EH (cell line): ENCODE results near the gene DDX31.

ENCODE experiments used
- DNase-seq: peaks from one replicate; pipeline ENCODE4 v3.0.0-alpha.2; 2015; ENCODE audit warnings: low read depth

Gene DDX31

DNA sequence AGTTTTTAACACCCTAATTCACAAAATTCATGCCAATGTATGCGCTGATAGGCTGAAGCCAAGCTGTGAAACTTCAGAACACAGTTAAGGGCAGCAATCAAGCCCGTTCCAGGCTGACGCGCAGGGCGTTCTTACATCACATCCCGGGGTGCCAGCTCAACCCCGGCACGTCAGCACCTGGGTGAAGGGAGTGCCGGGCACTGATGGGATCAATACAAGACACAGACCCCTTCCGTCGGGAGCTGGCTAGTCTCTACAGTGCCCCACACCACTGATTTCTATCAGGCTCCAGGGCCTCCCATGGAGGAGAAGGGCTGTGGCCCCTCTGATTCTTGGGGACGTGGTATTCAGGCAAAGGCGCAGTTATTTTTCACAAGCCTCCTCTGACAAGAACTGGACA, 75.4 kb downstream of the DDX31 start:
- DNase-seq = no peak

DNA sequence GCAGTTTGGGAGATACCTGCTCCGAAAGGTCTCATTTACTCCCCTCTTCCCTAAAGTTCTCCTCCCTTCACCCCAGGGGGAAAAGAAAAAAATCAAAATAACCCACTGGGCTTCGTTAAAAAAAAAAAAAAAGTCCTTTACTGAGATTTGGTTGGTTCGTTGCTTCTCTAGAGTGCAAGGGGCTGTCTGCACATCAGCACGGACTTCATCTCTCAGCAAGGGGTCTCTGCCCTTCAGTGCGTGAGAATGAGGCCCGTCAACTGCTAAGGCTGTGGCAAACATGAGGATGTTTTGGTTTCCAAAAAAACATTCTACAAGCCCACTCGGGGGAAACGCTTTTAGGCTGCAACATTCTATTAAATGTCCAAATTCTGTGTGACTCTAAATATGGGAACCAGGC, 77.3 kb downstream of the DDX31 start:
- DNase-seq = no peak

DNA sequence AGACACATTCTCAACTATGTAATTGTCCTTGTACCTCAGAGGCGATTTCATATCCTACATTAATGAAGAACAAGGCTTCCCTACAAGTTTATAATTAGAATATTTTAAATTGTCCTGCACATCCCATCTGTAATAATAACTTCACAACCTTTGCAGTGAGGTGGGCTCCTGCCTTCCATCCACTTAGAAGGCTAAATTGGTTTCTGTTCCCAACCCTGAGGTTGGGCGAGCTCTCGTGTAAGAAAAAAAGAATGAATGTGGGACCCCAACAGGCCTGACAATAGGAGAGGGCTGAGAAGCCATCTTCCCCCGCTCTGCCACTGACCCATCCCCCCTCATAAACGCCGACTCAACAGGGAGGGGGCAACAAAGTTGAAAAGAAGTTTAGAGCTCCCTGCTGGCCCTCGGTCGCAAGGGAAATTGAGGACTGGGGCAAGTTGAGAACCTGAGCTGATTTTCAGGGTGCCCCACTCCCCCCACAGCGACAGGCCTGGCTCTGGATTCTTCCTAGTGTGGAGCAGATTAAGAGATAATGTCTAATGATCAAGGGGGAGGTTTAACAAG, 78.0 kb downstream of the DDX31 start:
- no peak for DNase-seq

DNA sequence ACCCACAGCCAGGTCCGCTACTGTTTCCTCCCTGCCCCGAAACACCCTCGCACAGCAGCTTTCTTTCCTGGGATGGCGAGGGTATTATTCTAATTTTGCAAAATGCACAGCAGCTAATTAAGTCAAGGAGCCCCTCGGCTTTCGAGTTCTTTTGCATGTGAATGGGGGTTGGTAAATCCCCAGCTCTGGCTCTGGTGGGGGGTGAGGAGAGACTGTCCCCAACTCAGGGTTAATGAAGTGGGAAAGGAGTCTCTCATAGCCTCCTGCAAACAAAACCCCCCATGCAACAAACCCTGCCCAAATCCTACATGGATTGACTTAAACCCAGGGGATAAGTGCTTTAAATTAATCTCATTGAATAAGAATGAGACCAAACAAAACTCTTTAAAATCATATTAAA, 78.5 kb downstream of the DDX31 start:
- DNase-seq = no peak

DNA sequence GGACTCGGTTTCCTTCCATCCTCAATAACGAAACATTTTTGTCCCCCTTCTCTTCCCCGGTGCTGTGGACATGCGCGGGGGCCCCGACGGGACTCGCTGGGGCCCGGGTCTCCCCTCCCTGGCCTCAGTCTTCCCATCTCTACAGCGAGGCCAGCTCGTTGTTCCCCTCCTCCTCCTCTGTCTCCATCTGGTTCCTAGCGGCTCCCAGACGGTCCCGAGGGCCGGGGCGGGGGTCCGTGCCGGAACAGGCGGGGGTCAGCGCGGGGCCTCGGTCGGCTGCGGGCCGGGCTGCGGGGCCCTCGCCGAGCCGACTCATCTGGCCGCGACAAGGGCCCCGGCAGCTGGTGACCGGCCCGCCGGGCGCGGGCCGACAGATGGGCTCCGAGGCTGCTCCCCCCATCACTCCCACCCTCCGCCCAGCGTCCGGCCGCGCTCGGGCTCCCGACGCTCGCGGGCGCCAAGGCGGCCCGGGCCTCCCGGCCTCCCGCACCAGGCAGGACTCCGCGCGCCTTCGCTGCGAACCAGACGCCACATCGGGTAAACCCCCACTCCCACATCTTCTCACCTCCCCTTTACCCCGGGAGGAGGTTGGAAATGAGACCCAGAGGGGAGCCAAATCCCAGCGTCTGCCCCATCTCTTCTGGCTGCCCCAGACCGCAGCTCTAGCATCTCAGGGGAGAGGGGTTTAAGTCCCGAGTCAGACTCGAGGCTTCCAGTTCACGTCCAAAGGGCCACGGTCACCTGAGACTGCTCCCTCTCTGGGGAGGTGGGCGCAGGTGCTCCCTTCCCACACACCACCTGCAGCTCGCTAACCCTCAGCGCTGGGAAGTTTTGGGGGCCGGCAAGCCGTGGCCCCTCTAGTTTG, 79.2 kb downstream of the DDX31 start:
- DNase-seq = no peak

DNA sequence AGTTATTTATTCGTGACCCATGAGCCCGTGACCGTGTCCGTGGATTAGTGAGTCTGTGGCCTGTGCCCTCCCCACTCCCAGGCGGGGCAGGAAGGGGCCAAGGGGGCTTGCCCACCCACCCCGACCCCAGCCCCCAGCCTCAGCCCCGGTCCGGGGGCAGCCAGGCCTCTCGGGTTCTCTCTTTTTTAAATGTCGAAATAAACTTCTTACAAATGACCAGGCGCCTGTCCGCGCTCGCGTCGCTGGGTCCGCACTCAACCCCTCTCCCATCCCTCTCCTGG, 79.8 kb downstream of the DDX31 start:
- no peak for DNase-seq

DNA sequence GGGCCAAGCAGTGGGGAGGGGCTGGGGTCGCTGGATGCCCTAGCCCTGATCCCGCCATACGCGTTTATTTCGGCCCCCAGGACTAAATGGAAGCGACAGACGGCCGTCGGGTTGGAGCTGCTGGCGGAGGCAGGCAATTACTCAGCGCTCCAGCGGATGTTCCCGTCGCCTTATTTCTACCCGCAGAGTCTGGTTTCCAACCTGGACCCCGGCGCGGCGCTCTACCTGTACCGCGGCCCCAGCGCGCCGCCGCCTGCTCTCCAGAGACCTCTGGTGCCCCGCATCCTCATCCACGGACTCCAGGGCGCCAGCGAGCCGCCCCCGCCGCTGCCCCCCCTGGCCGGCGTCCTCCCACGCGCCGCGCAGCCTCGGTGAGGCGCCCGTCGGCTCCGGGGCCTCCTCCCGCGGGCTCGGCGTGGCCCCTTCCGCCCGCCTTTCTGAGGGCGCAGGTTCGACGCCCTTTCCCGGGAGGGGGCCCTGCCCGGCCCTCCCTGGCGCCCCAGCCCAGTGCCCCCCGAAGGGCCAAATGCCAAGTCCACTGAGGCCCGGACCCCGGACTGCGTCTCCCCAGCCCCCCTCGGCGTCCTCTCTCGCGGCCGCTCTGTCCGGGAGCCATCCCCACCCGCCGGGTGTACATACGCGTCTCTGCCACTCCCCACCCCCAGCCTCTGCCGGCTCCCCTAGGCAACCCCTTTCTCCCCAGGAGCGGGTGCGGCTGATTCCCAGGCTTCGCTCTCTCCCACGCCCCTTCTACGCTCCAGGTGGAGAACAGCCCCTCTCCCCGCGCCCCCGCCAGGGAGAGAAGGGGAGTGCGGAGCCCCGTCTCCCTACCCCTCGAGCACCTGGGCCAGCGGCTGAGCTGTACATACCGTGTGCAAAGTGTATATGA, 80.4 kb downstream of the DDX31 start:
- DNase-seq = no peak

DNA sequence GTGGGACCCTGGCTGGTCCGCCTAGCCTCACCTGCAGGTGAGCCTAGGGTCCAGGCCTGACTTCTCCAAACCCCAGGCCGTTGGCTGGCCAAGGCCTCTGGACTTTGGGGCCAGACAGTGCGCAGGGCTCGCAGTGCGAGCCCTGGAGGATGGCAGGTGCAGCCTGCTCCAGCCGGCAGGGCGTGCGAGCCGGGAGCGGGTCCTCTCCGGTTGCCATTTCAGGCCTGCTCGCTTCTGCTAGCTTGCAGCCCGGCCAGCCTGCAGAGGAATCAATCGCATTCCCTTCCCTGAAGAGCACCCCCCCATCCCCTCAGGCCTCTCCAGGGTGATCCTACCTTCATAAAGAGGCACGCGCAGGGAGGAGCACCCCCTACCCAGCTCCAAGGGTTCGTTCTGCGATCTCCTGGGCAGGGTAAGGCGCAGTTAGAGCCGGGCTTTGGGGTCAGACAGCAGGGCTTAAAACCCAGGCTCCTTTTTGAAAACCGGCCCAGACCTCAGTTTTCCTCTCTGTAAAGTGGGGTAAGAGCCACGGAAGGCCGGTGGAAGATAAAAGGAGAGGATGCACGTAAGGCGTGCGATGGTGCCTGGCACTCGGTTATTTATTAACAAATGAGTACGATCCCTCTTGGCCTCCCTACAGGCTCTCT, 81.2 kb downstream of the DDX31 start:
- DNase-seq = no peak

DNA sequence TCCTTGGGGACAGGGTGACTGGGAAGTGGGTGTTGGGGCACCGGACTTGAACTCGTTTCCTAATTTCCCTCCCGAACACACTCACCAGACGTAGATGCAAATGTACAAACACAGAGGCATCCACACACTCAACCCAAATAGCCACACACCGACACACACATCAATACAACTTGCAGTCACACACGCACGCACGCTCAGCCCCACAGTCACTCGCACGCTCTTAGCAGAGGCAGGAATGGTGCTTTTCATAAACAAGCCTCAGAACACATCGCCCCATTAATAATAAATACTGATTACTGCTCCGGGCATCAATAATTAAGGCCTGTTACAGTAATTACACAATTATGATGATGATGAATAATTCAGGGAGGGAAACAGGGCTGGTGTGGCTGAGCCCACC, 81.7 kb downstream of the DDX31 start:
- DNase-seq = no peak

DNA sequence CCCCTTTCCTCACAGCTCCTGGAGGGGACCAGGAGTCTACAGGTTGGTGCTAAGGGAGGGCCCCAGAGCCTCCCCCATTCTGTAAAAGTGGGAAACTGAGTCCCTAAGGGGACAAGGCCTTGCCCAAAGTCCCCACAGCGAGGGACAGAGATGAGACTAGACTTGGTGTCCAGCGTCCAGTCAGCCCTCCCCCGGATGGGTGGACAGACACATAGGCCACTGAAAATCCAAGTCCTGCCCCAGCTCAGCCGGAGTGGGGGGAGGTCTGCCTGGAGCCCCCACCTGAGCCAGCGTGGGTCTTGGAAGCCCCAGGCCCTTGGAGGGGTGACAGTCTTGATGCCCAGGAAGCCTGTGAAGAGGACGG, 82.2 kb downstream of the DDX31 start:
- no peak for DNase-seq

DNA sequence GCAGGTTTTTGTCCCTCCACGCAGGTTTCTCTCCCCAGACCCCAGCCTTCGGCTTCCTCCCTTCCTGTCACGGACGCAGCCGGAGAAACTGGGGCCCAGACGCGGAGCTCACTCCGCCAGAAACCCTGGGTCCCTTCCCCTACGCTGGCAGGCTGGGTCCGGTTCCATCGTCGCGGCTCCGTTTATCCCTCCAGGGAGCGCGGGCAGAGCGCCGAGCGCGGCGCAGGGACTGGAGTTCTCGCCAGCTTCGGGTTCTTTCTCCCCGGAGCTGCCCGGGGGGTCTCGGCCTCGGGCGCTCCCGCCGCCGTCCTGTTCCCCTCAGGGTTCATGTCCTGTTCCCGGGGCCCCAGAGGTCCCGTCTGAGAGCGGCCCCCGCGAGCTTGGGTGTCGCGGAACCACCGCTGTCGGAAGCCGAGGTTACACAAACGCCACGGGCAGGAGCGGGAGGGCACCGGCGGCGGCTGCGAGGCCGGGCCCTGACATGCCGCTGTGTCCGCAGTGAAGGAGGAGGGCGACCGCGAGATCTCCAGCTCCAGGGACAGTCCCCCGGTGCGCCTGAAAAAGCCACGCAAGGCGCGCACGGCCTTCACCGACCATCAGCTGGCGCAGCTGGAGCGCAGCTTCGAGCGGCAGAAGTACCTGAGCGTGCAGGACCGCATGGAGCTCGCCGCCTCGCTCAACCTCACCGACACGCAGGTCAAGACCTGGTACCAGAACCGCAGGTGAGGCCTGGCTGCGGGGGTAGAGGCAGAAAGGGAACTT, 82.8 kb downstream of the DDX31 start:
- no peak for DNase-seq

DNA sequence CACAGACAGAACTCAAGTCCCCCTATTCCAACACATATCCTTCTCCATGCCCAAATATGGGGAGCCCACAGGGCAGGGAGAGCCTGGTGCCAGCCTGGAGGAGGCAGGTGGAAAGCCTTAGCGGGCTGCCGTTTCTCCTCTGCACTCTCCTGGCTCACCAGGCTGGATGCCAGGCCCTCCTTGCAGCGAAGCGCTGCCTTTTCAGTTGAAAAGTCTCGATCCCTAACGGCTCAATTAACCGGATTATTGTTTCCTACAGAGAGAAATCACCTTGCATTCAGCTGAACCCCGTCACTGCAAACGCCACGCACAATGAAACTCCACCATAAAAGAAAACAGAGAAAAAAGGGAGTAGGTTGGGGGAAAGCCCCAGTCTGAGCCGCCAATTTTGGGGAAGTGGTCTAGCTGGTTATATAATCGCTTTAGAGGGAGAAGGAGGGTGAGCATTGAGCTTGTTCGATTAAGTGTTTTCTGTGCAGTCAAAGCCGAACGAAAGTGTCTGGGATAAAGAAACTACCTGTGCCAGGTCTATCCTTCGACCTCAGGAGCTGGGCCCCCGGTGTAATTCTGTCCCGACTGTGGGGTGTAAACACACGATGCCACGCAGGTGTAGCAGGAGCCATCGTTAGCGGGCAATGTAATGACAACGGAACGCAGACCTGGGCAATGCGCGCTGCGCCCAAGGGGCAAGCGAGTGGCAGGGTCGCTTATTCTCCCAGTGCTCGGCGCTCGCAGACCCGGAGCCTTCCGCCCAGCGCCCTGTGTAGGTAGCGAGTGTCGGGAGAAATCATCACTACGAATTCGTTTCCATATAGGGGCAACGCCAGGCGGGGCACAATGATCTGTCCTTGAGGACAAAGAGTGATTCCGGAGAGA, 83.6 kb downstream of the DDX31 start:
- no peak for DNase-seq

DNA sequence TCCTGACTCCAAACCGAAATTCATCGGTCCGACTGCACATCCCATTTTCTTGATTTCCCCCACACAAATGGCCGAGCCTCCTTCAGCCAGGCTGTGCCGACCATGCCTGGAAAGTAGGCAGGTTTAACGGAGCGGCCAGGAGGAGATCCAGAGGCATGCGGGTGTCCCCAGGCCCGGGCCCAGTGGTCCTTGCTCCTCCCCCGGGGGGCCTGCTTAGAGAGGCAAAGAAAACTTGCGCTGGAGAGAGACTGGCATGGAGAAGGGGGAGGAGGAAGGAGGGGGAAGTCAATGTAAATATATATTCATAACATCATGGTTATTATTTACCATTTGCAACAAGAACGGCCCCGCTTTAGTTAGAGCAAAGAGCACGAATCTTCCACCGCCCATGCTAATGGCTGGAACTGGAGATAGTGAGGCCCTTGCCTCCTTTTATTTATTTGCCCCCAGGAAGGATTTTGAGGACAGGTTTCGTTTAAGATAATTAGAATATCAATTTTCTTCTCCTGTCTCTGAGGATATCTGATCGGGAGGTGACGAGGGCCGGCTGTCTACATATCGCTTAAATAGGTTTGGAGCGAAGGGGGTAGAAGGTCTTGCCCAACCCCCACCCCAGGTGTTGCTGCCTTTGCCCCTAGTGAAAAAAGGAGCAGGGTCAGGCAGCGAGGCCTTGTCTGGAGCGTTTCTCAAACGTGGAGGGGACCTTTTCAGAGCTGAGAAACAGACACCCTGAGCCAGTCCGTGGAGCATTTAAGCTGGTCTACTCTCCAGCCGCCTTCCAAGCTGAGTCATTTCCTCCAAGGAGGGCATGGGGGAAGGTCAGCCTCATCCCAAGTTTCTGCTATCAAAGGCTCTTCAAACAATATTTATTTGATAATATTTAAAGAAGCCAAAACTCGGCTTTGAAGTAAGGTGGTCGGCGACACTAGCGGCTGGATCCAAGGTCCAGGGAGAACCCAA, 84.9 kb downstream of the DDX31 start:
- peak; percentile 66 for DNase-seq

DNA sequence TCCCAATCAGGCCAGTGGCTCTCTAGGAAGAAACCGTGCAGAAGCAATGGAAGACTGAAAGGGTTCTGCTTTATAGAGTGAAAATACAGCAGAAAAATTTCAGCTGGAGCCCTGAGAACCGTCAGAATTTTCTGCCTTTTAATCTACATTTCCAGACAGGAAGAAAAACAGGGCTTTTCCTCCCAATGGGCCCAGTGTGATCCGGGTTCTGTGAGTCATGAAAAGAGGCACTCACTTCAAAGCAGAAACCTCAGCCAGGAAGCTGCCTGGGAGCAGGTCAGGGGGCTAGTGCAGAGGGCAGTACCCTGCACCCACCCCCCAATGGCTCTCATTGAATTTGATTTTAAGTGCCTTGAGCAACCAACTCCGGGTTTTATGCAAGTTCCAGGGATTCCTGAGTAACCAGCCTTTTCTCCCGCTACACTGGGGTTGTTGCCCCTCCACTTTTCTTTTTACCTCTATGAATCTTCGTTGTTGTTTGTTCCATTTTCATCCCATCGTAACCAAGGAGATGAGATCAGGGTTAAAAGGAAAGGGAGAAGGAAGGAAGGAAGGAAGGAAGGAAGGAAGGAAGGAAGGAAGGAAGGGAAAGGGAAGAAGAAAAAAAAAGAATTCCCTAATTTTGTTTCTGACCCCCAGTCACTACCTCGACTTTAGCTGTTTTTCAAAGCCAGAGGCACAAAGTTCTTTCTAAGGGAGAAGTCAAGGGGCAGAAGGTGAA, 86.0 kb downstream of the DDX31 start:
- no peak for DNase-seq

DNA sequence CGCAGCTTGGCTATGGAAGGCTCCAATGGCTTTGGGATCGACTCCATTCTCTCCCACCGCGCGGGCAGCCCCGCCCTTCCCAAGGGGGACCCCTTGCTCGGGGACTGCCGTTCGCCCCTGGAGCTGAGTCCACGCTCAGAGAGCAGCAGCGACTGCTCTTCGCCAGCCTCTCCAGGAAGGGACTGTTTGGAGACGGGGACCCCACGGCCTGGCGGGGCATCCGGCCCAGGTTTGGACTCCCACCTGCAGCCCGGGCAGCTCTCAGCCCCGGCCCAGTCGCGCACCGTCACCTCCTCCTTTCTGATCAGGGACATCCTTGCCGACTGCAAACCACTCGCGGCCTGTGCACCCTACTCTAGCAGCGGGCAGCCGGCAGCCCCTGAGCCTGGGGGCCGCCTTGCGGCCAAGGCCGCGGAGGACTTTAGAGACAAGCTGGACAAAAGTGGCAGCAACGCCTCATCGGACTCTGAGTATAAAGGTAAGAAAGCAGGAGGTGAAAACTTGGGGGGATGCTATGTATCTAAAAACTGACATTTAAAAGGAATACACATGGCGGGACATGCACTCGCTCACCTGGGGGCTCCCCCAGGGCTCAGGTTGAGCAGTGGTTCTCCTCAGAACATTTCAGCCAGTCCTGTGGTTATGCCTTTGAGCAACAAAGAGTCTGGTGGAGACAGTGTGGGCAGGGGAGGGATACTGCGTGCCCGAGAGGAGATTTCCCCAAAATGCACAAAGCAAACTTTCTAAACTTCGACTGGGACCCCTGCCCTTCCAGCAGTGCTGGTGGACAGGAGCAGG, 86.8 kb downstream of the DDX31 start:
- no peak for DNase-seq

DNA sequence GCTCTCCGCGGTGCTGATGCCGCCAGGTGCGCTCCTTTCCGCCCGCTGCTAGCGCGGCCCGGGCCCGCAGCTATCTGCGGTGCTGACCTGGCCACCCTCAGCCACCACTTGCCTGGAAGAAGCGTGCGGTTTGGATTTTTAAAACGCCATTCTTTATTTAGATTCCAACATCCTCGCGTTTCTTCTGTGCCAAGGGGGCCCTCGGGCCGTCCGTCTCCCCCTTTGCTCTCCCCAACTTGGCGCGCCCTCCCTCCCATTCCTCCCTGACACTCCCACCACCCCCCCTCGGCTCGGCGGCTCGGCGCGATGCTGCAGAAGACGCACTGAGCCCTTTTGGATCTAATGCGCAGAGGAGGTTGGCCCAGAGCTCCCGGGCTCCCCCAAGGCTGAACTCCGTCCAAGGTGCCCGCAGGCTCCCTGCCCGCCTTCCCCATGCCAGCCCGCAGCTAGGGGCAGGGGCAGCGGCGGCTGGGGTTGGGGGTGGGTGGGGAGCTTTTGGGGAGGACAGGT, 87.5 kb downstream of the DDX31 start, which contains the start of gene BARHL1:
Gene BARHL1 (plus strand): TSS at position 331 of the 510 bp plus-strand sequence. CDS start 192 bp downstream, outside the sequence.
- DNase-seq = no peak

DNA sequence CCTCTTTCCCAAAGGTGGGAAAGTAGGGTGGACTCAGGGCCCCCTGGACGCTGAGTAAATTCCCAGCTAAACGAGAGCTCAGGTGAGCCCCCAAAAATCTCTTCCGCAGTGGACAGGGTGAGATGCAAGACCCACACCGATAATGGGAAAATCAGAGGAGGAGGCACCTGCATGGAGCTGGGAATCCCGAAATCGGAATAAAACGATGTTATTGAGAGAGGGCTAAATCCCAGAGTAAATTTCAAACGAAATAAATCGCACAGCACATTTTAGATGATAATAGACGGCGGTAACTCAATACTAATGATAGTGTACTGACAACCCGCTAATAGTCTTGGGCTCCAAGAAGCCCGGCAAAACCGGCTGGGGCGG, 90.4 kb downstream of the DDX31 start:
- no peak for DNase-seq

DNA sequence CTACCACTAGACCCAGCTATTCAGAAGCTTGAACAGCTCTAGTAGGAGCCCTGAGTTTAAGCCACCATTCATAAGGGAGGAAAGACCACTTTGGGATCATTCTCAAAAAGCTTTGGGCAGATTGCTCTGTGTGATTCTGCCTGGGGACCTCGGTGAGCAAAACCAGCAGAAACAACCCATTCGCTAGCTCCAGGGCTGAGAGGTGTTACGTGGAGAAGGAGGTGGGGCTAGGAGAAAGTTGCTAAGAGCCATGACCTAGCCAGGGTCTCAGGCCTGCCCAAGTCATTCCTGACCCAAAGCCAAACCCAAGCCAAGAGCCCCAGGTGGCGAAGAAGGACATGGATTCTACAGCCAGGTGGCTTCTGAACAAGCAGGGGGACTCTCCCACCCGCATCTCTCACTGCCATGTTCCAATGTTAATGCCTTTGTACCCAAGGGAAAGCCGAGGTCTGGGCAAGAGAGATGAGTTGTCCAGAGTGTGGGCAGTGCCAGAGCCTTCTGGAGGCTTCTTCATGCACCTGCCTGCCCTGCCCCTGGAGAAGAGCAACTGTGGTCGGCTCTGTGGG, 91.3 kb downstream of the DDX31 start:
- no peak for DNase-seq
